GM12865 (cell line): ENCODE data around the gene SYTL5.

Source experiments
- DNase-seq: peaks from one replicate; pipeline ENCODE4 v3.0.0; 2010; ENCODE audit warnings: low read depth
- H3K4me3 ChIP-seq: 2 replicates; pipeline ENCODE4 v1.5.1; 2011; ENCODE audit warnings: mild to moderate bottlenecking, low read depth, low read length, control low read depth
- TF ChIP-seq, protein P1 (sequence below): IDR thresholded peaks from 2 replicates; pipeline ENCODE4 v1.5.1; 2011; ENCODE audit warnings: low read length, control low read depth, low read depth, inconsistent platforms; ENCODE audit not compliant: insufficient read depth; ENCODE audit errors: missing control alignments

SYTL5 gene

DNA sequence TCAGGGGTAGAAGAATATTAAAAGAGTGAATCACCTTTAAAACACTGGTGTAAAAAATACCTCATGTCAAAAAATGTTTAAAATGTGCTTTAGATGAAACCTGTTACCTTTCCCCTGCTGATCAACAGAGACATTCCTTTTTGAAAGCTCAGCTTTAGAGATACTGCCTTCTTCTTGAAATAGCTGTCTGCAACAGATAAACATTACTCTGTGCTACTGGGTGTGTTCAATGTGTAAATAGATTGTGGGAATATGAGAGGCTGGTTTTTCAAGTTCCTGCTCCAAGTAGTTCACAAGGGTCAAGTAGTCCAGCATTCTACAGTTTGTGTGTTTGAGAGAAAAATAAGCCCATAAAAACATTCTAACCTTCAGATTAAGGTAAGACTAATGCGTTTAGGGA lies at the start of gene SYTL5:
TSS of gene SYTL5 (plus strand) at position 263 of the 400 bp plus-strand sequence. CDS start 27,337 bp downstream, outside the sequence.
- TF ChIP-seq, protein P1, sequence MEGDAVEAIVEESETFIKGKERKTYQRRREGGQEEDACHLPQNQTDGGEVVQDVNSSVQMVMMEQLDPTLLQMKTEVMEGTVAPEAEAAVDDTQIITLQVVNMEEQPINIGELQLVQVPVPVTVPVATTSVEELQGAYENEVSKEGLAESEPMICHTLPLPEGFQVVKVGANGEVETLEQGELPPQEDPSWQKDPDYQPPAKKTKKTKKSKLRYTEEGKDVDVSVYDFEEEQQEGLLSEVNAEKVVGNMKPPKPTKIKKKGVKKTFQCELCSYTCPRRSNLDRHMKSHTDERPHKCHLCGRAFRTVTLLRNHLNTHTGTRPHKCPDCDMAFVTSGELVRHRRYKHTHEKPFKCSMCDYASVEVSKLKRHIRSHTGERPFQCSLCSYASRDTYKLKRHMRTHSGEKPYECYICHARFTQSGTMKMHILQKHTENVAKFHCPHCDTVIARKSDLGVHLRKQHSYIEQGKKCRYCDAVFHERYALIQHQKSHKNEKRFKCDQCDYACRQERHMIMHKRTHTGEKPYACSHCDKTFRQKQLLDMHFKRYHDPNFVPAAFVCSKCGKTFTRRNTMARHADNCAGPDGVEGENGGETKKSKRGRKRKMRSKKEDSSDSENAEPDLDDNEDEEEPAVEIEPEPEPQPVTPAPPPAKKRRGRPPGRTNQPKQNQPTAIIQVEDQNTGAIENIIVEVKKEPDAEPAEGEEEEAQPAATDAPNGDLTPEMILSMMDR: no peak
- DNase-seq: no peak
- no peak within 1 kb of the TSS for H3K4me3 ChIP-seq

- TF ChIP-seq, protein P1: no peak
- DNase-seq: no peak
- no peak overlapping the region for H3K4me3 ChIP-seq
Measured at GRCh38 chrX:37958525-37959211, 47.7 kb upstream of the SYTL5 start.

- no peak overlapping the region for H3K4me3 ChIP-seq
Measured at GRCh38 chrX:37959212-37960021, 46.9 kb upstream of the SYTL5 start.

GRCh38 chrX:37961118-37961517 lies 45.2 kb upstream of the SYTL5 start:
- no peak for DNase-seq
- TF ChIP-seq, protein P1: no peak
- H3K4me3 ChIP-seq: no peak overlapping the region

More at GRCh38 chrX:37959212-37960021, 46.9 kb upstream of the SYTL5 start:
- DNase-seq: no peak
- TF ChIP-seq, protein P1: no peak

- TF ChIP-seq, protein P1: no peak
- no peak overlapping the region for H3K4me3 ChIP-seq
- DNase-seq: no peak
Measured at GRCh38 chrX:37967714-37968113, 38.6 kb upstream of the SYTL5 start.

DNA sequence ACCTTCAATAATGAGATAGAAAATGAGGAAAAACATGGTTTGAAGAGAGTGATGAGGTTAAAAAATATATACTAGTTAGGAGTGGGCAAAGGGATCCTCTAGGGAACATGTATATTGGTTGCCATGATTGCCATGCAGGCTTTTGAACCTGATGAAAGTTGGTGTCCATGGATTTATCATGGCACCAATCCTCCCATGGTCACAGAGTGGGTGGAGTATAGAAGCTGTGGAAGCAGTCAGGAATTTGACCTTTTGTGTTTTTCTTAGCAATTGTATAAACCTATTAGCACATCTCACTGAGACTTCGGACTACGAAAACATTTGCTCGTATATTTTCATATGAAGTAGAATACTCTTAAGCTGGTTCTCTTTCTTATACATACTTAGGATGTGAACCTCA lies 30.9 kb upstream of the SYTL5 start:
- no peak overlapping the region for H3K4me3 ChIP-seq
- TF ChIP-seq, protein P1: no peak
- DNase-seq: no peak
